GM18907 (cell line): ENCODE measurements around the gene FAM151A.

Experiments used
- ATAC-seq: cut with Tn5 transposase; IDR thresholded peaks from one replicate; pipeline ENCODE4 v1.9.1; 2021; ENCODE audit warnings: mild to moderate bottlenecking, moderate library complexity; ENCODE audit not compliant: unreplicated experiment

Gene FAM151A

DNA sequence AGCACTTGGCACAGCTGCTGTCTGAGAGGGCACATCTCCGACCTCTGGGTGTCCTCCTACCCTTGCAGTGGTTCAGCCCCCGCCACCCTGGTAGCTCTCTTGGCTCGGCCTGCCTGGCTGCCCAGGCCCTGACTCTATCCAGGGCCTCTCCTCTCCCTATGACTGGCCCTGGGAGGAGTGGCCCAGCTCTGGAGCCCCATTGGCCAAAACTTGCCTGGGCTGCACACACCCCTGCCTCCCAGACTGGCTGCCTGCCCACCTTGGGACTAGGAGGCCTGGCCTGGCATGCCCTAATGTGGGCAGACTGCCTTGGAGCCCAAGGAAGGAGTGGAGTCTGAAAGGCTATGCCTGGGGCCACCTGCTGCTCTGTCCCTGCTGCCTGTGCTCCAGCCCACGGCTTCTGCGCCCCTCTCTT is 41.7 kb downstream of the FAM151A start:
- ATAC-seq = no peak

GRCh38 chr1:54580856-54581550 is 42.3 kb downstream of the FAM151A start:
- ATAC-seq = no peak

DNA sequence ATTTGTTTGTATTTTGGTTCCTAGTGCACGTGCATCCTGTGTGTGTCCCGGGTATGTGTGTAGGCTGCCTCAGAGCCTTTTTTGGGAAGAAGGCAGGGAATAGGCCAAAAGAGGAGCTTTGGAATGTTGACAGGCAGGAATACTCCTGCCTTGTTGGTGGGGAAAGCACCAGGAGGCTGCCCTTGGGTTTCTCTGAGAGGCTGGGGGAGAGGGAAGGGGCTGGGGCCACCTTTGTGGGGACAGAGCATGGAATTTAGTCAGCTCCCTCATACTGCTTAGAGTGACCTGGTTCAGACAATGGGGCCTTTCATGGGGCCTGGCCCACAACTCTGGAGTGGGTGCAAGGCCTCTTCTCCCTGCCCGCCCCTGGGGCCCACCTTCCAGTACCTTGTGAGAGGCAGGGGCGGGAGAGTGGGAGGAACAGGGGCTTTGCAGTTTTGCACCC is 44.0 kb downstream of the FAM151A start:
- ATAC-seq = no peak

GRCh38 chr1:54577612-54578011 is 45.7 kb downstream of the FAM151A start:
- ATAC-seq = no peak

DNA sequence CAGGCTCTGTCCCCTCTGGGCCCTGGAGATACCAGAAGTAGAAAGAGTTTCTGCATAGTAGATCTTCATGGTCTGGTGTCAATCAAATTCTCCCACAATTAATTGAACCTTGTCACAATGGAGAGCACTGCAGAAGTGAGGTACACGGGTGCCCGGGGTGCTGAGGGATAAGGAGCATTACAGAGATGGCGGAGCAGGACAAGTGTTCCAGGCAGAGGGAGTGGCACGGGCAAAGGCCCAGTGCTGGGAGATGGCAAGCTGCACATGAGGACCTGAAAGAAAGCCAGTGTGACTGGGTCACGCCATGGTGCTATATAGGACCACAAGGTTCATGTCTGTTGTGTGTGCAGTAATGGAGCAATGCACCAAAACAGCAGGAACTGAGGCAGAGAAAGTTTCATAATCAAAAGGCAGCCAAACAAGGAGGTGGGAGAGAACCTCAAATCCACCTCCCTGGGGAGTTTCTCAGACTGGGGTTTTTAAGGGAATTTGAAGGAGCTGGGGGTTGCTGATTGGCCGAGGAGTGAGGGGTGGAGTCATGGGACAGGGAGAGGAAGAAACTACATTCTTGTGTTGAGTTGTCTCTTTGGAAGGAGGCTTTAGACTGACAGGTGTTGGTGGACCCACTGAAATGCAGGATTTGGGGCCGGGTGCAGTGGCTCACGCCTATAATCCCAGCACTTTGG is 47.6 kb downstream of the FAM151A start:
- no peak for ATAC-seq

GRCh38 chr1:54575161-54575560 is 48.2 kb downstream of the FAM151A start:
- ATAC-seq = no peak

DNA sequence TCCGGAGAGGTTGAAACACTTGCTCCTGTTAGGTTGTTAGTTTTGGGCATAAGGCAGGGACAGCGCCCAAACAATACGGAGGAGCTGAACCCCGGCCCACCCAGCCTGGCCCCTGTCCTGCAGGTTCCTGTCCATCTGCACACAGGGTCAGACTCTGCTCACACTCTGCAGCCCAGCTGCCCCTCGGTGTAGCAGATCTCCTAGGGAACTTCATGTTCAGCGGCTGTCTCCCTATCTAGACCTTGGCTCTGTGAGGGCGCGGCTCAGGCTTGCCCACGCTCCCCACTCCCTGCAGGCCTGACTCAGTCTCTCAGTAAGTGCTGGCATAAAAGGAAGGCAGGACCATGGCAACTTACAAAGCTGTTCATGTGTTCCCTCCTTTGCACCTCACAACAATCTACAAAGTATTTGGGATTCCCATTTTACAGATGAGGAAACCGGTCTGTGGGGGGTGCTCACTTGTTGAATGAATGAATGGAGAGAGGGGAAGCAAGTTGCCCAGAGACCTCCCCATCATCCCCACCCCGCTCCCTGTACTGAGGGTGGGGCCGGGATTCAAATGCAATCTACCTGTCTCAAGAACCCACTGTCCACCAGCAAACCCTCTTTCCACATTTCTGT is 49.1 kb downstream of the FAM151A start:
- no peak for ATAC-seq

DNA sequence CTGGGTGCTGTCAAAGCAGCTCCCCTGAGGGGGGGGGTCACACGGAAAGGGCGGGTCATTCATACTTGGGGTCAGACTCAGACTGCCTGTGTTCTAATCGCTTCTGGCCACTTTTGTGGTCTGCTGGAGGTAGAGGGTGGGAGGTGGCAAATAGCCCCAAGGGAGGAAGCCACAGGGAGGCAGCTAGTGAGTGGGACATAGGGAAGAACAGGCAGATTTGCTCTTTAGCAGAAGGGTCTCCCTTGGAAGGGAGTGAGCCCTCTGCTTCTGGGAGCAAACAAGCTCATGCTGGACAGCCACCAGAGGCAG is 50.8 kb downstream of the FAM151A start:
- ATAC-seq = no peak

DNA sequence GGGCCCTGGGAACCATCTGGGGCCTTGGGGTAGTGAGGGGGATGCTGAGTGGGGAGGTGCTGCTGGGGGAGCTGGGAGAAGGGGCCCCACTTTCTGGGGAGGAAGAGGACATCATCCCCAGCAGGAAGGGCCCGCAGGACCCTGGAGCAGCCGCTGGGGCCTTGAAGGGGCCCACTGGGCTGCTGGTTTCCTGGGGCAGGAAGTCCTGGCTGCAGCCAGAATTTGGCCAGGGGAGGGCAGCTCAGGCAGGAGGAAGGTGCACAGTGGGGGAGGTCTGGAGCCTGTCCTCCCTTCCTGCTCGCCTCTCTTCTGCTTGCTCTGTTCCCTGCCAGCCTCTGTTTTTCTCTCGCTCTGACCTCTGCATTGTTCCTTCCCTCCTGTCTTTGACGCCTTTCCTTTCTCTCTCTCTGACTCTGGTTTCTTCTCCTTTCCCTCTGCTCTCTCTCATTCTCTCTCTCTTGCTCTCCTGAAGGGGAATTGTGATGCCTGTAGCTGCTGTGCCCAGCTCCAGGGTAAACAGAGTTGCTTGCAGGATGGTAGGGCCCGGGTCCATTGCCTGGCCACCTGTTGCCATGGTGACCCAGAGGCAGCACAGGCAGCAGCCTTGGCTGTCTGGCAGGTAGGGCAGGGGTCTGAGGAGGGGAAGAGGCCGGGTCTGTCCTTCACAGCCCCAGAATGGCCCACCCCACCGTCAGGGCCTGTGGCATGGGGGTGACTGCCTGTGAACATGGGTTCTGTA is 51.4 kb downstream of the FAM151A start:
- ATAC-seq = no peak

DNA sequence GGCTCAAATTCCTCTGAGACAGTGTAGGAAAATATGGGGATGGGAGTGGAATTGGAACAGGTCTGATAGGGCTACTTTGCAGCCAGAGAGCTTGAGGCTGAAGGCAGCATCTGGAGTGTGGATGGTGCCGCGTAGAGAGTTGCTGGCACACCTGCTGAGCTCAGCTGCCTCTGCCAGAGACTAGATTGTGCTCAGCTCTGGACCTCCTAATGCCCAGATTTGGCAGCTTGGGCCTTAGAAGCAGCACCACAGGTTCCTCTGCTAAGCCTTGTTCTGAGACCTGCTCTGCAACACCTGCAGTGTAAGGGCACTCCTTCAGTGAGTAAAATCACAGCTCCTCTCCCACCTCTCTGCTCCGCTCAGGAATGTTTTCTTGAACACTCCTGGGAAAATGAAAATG is 52.0 kb downstream of the FAM151A start:
- no peak for ATAC-seq

- no peak for ATAC-seq
These were observed 53.2 kb downstream of the FAM151A start for GRCh38 chr1:54570161-54570560.

DNA sequence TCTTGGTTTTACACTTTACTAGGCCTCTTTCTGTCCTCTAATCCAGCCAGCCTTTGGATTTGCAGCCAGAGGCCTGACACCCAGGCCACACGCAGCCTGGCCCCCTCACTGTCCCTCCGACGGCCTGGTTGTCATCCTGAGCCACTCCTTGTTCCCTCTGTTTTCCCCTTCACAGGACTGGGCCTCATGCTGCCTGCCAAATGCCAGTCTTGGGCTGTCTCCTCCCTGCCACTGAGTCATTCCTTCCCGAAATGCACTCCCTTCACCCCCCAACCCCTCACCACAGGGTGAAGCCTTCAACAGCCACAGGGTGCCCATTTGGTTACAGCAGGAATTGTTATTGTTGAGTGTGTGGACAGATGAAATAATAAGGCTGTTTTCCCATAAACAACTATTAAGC is 54.0 kb downstream of the FAM151A start:
- no peak for ATAC-seq

DNA sequence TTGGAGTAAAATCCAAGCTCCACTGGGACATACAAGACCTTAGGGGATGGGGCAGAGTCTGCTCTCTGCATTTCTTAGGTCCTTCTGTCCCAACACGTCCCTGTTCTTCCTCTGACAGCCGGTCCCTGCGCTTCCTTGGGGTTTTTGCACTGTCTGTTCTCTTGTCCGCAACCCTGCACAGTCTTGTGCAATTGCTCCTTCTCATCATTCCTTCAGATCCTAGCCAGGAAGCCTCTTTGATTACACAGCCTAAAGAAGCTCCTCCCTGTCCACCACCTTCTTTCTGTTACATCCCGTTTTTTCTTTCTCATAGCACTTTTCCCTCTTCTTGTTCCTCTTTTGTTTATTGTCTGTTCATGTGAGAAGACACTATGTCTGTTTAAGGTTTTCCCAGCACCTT is 55.4 kb downstream of the FAM151A start:
- no peak for ATAC-seq

- no peak for ATAC-seq
These were observed 56.7 kb downstream of the FAM151A start for GRCh38 chr1:54566438-54567141.

- ATAC-seq = no peak
These were observed 58.2 kb downstream of the FAM151A start for GRCh38 chr1:54565113-54565501.

DNA sequence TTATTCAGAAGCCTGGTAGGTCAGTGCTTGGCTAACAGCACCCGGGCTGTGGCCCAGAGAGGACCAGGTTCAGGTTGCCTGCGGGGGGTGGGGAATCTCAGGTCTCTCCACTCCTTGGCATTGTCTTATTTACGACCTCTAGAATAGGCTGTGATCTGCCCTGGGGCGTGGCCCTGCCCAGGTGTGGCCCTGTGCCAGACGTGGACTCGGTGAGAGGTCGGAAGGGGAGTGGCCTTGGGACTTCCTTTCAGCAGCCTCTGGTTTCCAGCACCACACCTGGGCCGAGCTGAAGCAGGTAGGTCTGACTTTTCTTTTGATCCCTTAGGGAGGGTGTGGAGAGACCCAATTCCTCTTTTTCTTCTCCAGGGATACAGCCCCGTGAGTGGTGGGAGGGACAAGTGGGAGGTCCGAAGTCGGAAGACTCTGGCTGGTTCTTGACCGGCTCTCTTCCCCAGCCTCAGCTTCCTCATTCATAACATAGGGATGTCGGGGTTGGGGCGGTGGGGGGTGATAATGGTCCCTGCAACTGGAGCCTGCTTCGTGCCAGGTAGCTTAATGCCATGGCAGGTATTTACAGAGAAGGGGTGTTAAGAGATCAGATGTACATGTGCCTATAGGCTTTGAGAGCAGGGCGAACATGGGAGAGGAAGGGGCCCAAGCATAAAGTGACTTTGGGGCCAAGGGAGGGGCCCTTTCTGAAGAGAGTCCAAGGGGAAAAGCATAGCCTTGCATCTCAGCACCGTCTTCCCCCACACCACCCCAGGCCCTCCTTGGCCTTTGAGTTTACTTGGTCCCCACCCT is 58.8 kb downstream of the FAM151A start:
- no peak for ATAC-seq

DNA sequence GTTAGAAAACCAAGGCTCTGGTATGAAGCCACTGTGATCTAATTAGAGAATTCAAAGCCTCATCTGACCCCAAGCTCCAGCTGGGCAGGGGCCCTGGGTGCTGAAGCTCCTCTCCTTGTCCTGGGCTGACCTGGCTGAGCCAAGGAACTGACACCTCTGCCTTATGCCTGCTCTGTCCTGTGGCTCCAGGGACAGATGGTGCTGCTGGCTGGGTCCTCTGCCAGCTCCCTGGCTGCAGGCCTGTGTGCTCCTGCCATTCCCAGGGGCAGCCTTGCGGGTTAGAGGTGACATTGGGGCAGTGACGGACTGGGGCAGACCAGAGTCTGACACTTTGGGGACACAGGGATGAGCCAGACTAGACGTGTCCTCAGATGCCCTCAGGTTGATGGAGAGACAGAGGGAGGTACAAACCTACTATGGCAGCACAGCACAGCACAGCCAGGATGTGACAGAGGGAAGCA is 63.5 kb downstream of the FAM151A start:
- no peak for ATAC-seq
